GM21447 (cell line): ENCODE data around the gene ELP4.
"Not testable (repeated sequence)": the region's sequence is repeated elsewhere in the genome, so short reads cannot be mapped to it uniquely, and the experiment has no call there.

Experiments
- ATAC-seq: cut with Tn5 transposase; IDR thresholded peaks from one replicate; pipeline ENCODE4 v1.9.1; 2021; ENCODE audit not compliant: unreplicated experiment

The ELP4 gene

DNA sequence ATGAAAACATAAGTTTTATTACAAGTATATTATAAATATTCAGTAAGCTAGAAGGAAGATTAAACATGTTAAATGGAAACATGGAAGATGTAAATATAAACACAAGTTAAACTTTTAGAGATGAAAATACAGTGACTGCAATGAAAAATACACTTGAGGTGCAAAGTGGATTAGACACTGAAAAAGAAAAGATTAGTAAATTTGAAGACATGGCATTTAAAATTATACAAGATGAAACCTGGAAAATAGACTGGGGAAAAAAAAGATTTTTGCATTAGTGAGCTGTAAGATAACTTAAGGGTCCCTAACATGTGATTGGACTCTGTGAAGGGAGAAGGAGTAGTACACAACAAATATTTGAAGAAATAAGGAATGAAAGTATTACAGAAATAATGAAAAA, 33.3 kb downstream of the ELP4 start:
- no peak for ATAC-seq

DNA sequence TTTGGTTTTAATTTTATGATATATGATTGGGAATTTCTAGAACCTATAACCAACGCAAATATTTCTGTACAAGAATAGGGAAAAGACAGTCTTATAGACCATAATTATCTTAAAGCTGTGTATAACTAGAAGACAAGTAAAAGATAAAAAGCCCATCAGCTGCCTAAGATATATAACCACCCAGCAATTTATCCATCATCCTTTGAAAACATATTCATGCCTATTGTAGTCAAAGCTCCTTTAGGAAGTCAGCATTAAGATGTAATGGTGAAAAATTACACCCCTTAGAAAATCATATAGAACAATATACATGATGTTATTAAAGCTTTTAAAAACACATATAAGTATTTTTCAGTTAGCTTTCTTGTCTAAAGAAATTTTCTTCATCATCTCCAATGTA, 46.4 kb downstream of the ELP4 start:
- no peak for ATAC-seq

DNA sequence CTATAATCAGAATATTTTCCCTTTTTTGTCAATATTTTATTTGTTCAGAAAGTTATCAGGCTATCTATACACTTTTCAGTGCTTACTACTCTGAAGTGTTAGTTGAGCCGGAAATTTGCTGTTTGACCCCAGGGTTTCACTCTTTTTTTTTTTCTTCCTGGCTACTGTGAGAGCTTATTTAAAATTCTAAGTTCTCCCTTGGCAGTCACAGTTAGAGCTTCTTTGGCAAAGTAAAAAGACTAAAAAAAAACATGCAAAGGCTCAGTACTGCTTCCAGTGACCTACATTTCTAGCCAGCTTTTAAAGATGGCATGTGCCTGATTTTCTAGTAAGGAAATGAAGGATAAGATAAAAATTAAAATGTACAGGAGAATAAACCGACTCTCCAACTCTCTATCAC, 48.4 kb downstream of the ELP4 start:
- no peak for ATAC-seq

DNA sequence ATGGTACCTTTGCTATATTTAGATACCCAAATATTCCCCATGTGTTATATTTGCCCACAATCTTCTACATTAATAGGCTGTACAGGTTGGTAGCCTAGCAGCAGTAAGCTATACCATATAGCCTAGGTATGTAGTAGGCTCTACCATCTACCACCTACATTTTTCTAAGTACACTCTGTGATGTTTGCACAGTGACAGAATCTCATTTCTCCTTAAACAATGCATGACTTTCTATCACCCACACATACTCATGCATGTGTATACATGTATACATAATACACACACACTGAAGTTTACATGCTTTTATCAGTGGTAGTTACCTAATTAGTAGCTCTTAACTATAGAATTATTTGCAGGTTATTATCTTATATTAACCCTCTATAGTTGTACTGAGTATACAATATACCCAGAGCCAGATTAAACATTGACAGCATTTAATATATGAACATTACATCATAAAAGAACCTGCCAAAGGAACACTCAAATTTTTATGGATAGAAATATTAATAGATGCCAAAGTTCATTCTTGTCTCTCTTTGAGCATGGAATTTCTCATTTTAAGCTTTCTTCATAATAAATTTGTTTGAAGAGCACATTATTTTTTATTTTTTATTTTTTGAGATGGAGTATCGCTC, 51.4 kb downstream of the ELP4 start:
- no peak for ATAC-seq

DNA sequence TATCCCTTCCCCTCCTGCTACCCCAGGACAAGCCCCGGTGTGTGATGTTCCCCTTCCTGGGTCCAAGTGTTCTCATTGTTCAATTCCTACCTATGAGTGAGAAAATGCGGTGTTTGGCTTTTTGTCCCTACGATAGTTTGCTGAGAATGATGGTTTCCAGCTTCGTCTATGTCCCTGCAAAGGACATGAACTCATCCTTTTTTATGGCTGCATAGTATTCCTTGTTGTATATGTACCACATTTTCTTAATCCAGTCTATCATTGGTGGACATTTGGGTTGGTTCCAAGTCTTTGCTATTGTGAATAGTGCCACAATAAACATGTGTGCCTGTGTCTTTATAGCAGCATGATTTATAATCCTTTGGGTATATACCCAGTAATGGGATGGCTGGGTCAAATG, 55.0 kb downstream of the ELP4 start:
- not testable (repeated sequence) for ATAC-seq

DNA sequence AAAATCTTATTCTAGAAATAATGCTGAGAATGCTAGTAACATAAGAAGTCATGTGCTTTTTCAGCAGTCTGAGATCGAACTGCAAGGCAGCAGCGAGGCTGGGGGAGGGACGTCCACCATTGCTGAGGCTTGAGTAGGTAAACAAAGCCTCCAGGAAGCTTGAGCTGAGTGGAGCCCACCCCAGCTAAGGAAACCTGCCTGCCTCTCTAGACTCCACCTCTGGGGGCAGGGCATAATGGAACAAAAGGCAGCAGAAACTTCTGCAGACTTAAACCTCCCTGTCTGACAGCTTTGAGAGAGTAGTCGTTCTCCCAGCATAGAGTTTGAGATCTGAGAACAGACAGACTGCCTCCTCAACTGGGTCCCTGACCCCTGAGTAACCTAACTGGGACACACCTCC, 64.6 kb downstream of the ELP4 start:
- ATAC-seq = not testable (repeated sequence)

DNA sequence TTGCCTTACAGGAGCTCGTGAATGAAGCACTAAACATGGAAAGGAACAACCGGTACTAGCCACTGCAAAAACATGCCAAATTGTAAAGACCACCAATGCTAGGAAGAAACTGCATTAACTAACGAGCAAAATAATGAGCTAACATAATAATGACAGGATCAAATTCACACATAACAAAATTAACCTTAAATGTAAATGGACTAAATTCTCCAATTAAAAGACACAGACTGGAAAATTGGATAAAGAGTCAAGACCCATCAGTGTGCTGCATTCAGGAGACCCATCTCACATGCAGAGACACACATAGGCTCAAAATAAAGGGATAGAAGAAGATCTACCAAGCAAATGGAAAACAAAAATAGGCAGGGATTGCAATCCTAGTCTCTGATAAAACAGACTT, 66.2 kb downstream of the ELP4 start:
- ATAC-seq = not testable (repeated sequence)

DNA sequence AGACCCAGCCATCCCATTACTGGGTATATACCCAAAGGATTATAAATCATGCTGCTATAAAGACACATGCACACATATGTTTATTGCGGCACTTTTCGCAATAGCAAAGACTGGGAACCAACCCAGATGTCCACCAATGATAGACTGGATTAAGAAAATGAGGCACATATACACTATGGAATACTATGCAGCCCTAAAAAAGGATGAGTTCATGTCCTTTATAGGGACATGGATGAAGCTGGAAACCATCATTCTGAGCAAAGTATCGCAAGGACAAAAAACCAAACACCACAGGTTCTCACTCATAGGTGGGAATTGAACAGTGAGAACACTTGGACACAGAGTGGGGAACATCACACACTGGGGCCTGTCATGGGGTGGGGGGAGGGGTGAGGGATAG, 69.8 kb downstream of the ELP4 start:
- not testable (repeated sequence) for ATAC-seq

DNA sequence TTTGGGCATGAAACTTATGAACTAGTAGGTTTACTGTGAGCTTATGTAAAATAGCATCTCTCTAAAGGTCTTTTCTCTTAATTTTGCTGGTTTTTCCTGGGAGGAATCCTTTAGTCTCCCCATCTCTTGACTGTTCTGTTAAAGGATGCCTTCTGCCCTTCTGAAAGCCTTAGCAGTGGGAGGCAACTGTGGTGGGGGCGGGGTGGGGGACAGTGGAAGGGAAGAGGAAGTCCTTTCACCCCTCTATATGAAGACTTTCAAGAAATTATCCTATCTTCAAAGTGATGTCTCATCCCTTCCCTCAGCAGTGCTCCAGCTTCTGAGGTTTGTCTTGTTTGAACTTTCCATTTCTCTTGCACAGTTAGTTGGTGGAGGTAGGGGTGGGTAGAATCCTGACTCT, 73.1 kb downstream of the ELP4 start:
- ATAC-seq = no peak

DNA sequence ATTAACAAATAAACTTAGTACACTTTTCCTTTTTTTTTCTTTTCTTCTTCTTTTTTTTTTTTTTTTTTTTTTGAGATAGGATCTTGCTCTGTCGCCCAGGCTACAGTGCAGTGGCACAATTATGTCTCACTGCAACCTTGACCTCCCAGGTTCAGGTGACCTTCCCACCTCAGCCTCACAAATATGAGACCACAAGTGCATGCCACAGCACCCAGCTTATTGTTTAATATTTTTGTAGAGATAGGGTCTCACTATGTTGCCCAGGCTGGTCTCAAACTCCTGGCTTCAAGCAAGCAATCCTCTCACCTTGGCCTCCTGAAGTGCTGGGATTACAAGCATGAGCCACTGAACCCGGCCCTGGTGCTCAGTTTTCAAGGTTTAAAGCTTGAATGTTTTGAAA, 88.9 kb downstream of the ELP4 start:
- no peak for ATAC-seq

DNA sequence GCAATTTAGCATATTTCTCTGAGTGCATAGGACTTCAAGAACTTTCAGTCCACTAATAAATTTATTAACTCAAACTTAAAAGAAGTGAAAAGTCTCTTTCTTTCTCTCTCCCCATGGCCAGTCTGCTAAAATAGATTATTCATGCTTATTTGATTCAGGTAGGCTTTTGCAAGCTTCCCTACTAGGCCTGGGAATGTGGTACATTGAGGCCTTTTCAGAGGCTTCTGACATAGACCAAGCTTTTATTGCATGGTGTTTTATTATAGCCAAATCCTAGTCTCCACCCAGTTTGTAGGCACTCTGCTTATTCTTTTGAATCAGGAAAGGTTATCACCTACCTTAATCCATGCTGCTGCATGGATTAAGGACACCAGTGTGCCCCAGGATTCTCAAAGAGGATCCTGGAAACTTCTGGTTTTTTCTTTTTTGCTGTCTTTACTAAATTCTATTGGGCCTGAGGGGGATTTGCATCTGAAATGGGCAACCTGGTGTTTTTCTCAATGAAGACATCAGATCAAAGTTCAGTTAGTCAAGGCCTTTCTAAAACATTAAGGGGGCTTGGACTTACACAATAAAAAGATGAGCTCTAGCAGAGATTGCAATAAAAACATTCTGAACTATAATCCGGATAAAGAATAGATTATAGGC, 92.2 kb downstream of the ELP4 start:
- ATAC-seq = no peak

DNA sequence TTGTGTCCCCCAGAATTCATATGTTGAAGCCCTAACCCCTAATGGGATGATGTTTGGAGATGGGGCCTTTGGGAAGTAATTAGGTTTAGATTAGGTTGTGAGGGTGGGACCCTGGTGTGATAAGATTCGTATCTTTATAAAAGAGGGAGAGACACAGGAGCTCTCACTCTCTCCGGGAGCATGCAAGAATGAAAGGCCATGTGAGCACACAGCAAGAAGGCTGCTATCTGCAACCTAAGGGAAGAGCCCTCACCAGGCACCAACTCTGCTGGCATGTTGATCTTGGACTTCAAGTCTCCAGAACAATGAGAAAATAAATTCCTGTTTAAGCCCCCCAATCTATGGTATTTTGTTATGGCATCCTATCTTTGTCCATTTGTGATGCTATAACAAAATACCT, 97.3 kb downstream of the ELP4 start:
- no peak for ATAC-seq

DNA sequence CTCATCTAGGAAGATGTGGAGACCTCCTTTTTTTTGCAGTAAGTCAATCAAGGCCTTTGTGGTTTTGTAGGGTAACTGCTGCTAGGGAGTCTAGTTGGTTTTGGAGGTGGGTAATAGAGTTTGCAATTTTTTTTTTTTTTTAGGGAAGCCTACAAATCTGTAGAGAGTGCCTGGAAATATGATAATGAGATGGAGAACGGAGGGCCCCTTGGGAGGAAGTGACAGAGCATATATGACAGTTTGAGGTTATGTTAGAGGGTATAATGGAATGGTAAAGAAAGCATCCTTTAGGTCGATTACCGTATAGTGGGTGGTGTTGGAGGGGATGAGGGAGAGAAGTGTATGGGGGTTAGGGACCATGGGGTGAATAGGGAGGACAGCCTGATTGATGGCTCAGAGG, 98.3 kb downstream of the ELP4 start:
- ATAC-seq = no peak

DNA sequence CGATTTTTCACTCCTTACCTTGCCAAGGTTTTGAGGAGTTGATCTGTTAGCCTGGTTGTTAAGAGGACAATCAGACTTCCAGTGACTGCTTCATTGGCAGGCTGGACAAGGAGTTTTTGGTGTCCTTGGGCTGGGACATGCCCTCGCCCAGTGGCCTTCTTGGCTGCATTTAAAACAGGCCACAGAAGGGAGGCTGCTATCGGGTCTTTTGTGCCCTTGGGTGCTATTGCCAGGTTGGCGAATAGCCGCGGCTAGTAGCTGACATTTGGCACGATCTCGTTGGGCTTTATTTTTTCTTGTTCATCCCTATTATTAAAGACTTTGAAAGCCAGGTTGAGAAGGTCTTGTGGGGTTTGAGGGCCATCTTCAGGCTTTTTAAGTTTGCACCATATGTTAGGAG, 99.4 kb downstream of the ELP4 start:
- no peak for ATAC-seq

DNA sequence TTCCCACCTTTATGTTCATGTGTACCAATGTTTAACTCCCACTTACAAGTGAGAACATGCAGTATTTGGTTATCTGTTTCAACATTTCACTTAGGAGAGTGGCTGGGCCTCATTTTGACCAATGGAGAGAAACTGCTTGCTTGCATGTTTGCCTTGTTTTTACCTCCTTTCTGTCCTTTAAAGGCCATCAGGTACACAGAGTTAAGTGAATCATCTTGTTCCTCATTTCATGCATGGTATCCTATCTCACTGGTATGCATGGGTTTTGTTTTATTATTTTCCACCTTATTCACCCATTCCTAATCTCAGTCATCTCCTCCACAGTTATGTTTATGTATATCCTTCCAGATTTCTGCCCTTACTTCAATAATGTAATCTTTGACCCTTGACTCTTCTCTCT, 101.0 kb downstream of the ELP4 start:
- no peak for ATAC-seq

DNA sequence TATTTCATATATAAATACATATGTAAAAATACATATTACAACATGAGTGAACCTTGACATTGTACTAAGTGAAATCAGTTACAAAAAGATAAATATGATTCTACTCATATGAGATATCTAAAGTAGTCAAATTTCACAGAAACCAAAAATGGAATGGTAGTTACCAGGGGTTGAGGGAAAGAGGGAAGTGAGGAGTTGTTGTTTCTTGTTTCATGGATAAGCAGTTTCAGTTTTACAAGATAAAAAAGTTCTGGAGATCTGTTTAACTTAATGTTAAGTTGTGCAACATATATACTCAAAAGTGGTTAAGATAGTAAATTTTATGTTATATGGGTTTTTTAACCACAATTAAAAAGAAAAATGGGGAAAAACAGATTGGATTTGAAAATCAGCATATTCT, 107.7 kb downstream of the ELP4 start:
- ATAC-seq = no peak

DNA sequence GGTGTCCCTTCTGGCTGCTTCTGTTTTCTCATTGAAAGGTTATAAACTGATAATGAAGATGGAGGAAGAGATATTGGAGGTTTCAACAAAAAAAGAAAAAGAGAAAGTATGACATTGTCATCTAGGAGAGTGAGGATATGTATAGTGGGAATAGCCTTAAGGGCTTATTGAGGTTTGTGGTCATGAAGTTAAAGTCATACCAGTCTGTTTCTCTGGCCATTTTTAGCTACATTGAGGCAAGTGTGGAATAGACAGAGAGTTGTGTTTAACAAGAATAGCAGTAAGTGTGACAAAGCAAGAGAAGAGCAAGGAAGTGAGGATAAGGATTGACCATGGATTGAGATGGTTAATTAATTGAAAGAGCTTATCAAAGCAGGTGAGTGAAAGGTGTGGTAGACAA, 110.4 kb downstream of the ELP4 start:
- peak; percentile 81 for ATAC-seq

DNA sequence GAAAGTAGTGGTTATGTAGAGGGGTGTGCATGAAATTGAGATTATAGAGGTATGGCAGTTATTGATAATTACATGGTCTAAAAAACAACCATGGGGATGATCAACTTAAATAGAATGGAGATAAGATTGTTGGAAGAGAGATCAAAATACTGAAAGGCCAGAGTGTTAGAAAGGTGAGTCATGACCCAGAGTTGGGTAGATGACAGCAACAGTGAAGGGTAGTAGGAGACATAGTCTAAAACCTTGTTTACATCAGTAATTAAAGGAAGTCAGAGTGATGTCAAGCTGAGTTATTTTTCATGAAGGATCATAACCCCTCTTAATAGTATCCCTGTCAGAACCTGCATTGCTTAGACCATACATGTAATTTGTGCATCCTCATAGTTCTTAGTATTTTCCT, 110.9 kb downstream of the ELP4 start:
- ATAC-seq = peak; percentile 15

DNA sequence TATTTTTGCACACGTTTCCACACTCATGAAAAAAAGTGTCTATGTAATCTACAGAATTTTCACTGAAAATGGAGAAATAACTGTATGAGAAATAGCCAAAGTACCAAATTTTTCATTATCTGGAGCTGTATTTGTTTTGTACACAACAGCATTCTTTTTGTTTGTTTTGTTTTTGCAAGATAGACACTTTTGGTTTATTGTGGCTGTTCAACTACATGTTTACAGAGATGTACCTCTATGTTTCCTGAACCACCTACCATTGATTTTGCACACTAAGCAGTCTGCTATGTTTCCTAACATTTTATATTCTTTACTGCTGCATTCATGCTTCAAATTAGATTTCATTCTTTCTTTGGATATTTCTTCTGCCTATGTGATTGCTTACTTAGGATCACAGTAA, 116.3 kb downstream of the ELP4 start:
- ATAC-seq = no peak

DNA sequence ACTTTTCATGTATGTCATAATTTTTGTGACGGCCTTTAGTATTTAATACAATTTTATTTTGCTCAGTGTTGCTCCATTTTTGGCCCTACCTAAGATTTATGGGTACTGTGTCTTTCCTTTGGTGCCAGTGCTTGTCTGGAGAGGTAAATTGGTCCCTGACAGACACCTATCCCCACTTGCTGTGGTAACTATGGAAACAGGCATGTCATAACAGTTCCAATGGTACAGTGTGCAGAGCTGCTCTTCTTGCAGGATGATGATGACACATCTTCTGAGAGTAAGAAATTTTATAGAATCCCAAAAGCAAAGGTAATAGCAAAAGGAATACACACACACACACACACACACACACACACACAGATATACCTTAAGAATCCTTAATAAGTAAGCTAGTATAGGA, 118.5 kb downstream of the ELP4 start:
- no peak for ATAC-seq

DNA sequence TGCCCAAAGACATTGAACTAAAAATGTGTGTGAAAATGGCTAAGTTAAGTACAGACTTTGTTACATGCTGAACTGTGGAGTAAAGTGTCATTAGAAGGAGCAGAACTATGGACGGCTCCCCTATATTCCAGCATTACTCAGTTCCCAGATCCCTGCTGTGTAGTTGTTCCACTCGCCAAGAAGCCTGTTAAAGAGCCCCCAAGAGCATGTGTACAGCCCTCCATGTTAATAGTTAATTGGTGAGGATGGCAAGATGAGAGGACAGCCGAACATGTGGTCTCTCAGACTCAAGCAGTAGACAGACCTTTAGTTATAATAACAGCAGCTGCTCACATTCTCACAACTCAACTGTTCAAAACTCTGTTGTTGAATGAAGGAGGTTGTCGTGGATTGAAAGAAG, 127.4 kb downstream of the ELP4 start:
- no peak for ATAC-seq

DNA sequence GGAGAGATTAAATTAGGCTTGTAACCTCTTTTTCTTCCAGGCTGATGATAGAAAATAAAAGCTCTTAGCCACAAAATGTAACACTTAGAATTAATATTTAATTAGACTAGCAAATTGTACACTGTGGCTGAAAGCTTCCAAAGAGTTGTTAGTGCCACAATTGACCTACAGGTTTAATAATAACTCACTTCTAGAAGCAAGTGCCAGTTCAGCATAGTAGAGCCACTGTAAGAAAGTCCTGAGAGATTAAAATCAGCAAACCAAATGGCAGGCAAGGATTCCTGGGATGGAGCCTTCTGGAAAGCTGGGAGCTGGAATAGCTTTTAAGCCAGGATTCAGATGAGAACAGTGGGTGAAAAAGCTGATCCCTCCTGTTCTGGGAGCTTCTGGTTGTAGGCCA, 131.0 kb downstream of the ELP4 start:
- ATAC-seq = no peak

DNA sequence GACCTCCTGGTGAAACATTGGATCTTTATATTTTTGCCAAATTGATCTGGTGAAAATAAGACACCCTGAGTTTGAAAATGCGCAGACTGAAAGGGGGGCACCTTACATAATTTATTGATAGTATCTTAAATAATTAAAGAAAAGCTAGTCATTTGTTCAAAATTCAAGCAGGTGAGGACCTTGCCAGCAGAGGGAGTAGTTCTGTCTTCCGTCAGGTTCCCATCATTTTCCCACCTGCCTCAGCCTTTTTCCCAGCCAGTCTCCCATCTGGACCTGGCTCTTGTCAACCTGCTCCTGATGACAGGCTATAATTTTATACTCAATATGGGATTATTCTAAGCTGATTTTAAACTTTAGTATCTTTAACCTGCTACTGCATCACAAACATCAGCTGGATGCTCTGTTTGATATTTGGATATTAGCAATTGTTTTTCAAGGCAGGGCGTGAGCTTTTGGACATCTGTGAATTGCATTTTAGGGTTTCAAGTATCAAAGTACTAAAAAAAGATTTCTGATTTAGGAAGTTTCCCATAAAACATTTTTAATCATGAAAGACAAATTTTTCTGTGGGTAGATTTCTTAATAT, 132.0 kb downstream of the ELP4 start:
- no peak for ATAC-seq
